Measurements from ENCODE around the gene GNA14.

GRCh38 chr9:77486463-77486862 is 161.7 kb downstream of the GNA14 start:
- TF ChIP-seq POLR2A (IDR thresholded peaks at IDR 0.05; ENCODE audit: low read length), result no peak
- no peak for TF ChIP-seq GATA1 (IDR thresholded peaks at IDR 0.05; ENCODE audit: low read depth, low read length)
